ENCODE results near the gene GLYAT.
"Not testable (repeated sequence)": the region's sequence is repeated elsewhere in the genome, so short reads cannot be mapped to it uniquely, and the experiment has no call there.

GLYAT gene

DNA sequence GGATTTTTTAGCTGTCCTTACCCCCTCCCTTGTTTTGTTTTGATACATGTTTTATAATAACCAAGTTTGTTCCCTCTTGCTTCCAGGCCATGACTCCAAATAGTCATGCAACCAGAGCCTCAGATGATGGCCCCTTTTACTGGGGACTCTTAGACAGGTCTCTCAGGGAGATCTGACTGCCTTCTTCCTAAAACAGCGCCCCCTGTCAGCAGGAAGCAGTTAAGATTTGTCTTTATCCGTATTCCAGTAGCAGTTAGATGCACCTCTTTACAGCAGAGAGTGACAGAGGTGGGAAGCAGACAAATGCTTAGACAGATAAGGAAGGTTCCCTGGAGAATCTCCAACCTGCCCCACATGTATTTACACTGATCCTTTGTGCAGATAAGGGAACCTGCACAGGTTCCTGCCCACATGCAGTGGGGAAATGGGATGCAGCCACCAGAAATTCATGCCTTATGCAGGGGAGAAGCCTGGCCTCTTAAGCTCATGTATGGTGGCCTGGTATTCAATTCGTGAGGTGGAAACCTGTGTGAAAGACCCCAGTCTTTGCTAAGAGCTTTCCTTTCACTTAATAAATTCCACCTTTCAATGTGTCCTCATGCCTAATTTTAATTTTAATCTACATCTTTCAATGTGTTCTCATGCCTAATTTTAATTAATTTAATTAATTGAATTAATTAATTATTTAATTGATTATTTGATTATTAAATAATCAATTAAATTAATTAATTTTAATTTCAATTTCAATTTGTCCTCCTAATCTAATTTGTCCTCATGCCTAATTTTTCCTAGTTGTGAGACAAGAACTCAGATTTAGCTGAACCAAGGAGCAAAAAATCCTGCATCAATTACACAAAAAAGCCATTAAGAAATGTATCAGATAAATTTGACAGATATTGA lies 11.5 kb upstream of the GLYAT start:
- no peak for DNase-seq

GRCh38 chr11:58742140-58742539 lies 10.4 kb upstream of the GLYAT start:
- DNase-seq = no peak

DNA sequence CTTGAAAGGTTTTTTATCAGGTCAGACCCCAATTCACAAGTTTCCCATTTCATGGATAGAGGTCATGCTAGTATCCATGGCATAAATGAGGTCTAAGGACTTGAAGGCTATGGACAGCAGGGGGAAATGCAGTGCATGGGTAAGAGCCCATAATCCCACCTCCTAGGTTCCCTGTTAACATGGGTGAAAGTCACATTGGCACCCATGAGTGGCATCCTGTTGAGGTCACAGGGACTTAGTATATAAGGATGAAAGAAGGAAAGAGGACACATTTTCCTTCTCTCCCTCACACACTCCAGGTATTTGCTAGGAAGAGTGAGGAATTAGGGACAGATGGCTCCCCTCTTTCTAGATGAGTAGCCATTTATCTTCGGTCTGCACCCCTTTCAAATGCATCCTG lies 9.4 kb upstream of the GLYAT start:
- no peak for DNase-seq

DNA sequence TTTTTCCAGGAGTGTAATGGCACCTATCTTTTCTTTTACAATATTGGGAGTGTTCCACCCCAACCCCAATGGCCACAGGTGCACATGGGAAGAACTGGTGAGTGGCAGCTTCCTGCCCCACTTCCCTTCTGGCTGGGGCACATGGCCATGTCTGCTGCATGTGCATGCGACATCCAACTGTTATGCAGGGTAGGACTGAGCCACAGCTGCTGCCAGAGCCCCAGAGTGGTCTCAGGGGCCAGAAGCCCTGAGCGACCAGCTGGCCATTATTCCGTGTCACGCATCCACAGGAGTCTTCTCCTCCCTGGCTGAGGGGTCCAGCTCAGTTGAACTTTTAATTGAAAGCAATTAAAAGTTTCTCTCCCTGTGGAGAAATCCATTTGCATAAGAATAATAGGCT lies 8.7 kb upstream of the GLYAT start:
- DNase-seq = no peak

DNA sequence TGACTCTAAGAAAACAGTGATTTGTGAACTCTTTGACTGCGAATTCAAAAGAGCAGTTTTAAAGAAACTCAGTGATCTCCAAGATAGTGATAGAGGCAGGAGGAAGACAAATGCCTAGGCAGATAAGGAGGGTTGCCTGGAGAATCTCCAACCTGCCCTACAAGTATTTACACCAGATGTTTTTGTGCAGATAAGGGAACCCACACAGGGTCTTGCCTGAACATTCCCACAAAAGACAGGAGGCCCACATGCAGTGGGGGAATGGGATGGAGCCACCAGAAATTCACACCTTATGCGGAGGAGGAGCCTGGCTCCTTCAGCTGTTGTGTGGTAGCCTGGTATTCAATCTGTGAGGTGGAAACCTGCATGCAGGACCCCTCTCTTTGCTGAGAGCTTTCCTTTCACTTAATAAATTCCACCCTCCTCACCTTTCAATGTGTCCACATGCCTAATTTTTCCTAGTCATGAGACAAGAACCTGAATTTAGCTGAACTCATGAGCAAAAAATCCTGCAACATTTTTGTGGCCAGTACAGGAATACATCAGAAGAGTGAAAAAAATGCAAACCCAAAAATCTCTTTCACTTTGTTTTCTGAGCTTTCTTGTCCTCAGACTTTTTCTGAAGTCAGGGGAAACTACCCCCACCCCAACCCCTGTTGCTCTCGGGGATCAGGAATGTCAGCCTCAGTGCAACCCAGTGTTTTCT lies 8.1 kb upstream of the GLYAT start:
- no peak for DNase-seq

GRCh38 chr11:58734681-58735490 lies 3.1 kb upstream of the GLYAT start:
- no peak for DNase-seq

DNA sequence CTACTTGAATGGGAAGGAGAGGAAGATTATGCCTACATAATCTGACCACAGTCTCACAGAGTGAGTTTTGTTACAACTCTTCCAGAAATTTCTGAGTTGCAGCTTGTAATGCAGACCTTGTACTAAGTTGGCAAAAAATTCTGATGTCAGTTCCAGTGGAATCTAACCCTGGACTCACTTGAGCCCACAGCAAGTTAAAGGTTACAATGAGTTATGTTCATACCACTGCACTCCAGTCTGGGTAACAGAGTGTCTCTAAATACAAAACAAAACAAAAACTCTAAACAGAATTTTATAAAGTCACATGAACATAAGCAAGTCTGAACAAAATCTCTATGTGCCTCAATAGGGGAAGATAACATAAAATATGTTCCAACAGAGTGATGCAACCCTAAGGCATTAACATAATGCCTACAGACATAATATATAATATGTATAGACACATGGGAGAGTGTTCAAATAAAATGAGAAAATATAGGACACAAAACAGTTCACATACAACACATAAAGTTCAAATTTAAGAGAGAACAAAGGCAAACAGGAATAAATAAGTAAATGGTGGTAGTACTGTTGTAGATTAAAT lies 1.1 kb downstream of the GLYAT start:
- DNase-seq = no peak

DNA sequence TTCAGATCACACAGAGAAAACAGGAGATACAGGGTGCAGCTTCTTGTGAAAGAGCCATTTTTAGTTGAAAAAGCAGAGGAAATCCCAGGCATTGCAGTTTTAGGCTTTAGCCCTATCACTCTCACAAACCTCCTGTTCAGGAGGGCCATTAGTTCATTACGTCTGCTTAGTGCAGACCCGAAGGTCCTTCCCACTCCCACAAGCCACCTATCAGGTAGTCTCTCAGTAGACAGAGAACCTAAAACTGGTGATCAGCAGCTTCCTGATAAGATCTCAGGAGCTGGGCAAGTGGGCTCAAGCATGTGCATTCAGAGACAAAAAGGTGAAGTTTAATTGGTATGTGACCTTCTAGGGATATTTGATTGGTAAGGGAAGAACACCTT lies 4.3 kb downstream of the GLYAT start:
- DNase-seq = no peak

DNA sequence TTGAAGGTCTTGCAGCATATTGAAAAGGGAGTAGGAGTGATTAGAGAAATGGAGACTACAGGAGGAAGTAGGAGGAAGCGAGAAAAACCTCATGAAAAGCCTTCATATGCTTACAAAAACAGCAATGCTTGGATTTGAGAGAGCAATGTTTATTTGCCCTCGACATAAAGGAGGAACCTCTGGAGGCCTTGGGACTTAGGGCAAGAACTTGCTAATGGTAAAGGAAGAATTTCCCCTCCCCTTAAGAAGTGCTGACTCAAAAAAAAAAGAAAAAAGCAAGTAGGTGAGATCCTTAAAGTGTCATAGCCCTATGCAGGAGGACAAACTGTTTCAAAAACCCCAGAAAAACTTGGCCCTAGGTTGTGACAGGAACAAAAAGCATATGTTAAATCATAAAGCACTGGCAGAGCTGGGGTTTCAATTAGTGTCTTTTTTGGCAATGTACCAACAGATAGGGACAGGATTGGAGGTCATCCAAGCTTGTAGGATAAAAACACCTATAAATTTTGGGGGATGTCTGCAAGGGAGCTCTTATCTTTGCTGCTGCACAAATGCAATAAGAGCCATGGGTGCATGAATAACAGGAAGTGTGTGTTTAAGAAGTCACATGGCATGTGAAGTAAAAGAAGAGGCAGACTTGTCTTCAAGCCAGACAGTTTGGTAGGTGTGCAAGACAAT lies 4.9 kb downstream of the GLYAT start:
- no peak for DNase-seq

GRCh38 chr11:58719406-58720117 lies 12.2 kb downstream of the GLYAT start:
- no peak for DNase-seq

DNA sequence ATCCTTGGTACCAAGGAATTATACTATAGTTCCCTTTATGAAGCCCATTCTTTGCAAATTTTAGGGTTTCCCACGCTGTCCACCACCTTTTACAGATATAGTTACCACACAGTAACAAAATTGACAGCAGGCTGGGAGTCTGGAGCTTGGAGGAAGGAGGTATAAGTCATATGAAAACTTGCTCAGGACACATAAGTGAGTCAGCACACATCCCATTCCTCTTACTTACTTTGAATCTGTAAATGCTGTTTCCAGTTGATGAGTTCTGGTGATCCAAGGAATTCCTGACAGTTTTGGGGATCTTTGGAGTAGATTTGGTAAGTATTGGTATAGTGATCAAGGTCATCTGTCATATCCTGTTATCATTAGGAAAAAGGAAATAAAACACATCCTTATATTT lies 19.2 kb downstream of the GLYAT start:
- DNase-seq = no peak

- no peak for DNase-seq
Observed at GRCh38 chr11:58711832-58712231, 19.9 kb downstream of the GLYAT start.

GRCh38 chr11:58707767-58708166 lies 24.0 kb downstream of the GLYAT start:
- no peak for DNase-seq

DNA sequence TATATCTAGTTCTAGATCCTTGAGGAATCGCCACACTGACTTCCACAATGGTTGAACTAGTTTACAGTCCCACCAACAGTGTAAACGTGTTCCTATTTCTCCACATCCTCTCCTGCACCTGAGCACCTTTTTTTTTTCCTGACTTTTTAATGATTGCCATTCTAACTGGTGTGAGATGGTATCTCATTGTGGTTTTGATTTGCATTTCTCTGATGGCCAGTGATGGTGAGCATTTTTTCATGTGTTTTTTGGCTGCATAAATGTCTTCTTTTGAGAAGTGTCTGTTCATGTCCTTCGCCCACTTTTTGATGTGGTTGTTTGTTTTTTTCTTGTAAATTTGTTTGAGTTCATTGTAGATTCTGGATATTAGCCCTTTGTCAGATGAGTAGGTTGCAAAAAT lies 34.9 kb downstream of the GLYAT start:
- DNase-seq = not testable (repeated sequence)

DNA sequence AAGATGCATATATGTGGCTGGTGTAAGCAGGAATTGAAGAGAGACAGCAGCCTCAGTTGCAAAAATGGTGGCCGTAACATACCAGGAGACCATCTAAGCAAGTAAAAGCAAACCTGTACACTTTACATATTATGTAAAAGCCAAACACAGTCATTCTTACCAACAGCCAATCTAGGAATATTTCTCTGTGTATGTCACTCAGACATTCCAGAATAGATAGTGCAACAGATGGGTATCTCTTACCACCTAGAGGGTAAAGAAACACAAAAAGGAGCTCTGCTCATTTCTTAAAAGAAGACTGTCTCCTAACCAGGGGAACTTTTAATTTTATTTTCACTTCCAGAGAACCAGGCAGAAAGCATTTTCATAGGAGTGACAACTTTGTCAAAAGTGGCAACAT lies 38.7 kb downstream of the GLYAT start:
- DNase-seq = no peak

GRCh38 chr11:58691675-58692074 lies 40.1 kb downstream of the GLYAT start:
- DNase-seq = no peak

- no peak for DNase-seq
Observed at GRCh38 chr11:58688789-58689503, 42.8 kb downstream of the GLYAT start.

DNA sequence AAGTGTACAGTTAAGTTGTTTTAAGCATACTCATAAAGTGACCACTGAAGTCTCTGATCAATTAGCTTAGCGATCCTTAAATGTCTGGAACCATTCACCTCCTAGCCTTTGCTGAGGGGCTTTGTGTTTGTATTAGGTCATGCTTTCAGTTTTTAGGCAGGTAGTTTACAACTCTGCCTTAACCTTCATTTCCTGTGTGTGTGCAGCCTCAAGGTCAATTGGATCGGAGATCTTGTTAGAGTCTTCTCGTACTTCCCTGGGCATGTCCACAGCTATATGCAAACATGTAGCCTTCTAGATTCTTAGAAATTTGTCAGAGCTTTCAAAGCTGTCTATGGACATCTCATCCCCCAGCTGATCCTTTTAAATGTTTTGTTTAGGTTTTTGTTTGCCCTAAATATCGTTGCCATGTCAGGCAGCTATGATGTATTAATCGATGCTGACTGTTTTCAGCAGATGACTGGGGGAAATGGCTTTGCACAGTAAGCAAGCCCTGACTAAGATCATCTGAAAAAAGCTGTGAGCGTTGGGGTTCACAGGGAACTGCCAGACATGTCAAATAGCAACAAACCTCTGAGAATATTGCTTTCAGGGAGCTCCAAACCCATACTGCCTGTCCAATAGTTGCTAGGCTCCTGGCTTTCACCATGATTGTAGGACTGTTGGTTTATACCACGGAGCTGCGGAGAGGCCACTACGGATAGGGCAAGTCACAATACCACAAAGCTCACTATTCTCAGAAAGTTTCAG lies 45.6 kb downstream of the GLYAT start:
- no peak for DNase-seq

DNA sequence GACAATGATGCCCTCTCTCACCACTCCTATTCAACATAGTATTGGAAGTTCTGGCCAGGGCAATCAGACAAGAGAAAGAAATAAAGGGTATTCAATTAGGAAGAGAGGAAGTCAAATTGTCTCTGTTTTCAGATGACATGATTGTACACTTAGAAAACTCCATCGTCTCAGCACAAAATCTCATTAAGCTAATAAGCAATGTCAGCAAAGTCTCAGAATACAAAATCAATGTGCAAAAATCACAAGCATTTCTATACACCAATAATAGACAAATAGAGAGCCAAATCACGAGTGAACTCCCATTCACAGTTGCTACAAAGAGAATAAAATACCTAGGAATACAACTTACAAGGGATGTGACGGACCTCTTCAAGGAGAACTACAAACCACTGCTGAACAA lies 49.1 kb downstream of the GLYAT start:
- not testable (repeated sequence) for DNase-seq

DNA sequence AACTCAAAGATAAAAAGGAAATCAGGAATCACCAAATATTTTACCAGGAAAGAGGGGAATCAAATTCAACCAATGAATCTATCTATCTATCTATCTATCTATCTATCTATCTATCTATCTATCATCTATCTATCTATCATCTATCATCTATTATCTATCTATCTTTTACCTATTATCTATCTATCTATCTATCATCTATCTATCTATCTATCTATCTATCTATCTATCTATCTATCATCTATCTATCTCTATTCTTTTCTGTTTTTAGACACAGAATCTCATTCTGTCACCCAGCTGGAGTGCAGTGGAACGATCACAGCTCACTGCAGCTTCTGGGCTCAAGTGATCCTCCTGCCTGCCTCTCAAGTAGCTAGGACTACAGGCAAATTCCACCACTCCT lies 54.2 kb downstream of the GLYAT start:
- not testable (repeated sequence) for DNase-seq
